ENCODE data around the gene PTCH2. TPM values are rescaled to one million over a fixed set of nuclear protein-coding genes. Genes with fewer than 3 reads are reported as not detected.
"Not testable (repeated sequence)": the region's sequence is repeated elsewhere in the genome, so short reads cannot be mapped to it uniquely, and the experiment has no call there.

PTCH2 gene
- total RNA-seq, 4 donors from 2014 or later: 0.14 to 1.2 (median 0.64) TPM; not detected in 1

DNA sequence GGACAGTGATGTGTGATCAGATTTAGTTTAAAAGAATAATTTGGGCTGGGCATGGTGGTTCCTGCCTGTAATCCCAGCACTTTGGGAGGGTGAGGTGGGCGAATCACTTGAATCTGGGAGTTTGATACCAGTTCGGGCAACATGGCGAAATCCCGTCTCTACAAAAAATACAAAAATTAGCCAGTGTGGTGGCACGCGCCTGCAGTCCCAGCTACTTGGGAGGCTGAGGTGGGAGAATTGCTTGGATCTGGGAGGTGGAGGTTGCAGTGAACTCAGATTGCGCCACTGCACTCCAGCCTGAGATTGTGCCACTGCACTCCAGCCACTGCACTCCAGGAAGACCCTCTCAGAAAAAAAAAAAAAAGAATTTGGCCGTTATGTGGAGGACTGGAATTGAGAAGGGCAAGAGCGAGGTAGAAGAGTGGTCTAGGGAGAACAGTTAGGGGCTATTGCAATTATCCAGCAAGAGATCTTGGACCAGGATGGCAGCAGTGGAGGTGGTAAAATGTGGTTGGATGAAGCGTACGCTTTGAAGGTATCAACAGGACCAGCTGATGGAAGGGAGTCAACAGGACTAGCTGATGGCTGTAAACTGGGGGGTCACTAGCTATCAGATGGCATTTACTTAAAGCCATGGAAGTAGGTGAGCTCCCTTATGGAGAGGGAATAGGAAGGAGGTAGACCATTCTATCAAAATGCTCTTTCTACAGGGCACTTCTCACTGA is 25.1 kb downstream of the PTCH2 start:
- H3K4me1 ChIP-seq: peaks cover 3 to 38% (median 15%) of the 10 kb centered on the region in 4 donors

DNA sequence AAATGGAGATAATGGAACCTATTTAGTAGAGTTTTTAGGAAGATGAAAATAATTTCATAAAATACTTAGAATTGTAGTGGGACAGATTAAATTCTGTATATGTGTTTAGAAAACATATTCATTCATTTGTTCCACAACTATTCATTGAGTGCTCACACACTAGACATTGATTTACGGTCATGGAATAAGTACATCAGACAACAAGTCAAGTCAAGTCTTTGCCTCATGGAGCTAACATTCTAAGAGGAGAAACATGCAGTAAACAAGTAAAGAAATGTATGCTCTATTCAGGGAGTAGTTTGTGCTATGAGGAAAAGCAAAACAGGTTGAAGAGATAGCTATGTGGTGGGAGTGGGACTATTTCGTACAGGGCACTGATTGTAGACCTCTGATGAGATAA is 25.7 kb downstream of the PTCH2 start:
- in situ Hi-C loops (cut with MboI; ENCODE audit: low pct_ligation_motif_present in 1 of 4, low pct_unique_long_range_greater_than_20kb in 1 of 4, low sequenced_read_pairs in 3 of 4) (no loop called here), intact Hi-C loops (cut with DNase I; ENCODE audit: low total_unique reads) (no loop called here)
- no peak for TF ChIP-seq POLR2A (IDR thresholded peaks at IDR 0.05)
- no peak for TF ChIP-seq POLR2AphosphoS5 (IDR thresholded peaks at IDR 0.05)
- TF ChIP-seq, protein P1, sequence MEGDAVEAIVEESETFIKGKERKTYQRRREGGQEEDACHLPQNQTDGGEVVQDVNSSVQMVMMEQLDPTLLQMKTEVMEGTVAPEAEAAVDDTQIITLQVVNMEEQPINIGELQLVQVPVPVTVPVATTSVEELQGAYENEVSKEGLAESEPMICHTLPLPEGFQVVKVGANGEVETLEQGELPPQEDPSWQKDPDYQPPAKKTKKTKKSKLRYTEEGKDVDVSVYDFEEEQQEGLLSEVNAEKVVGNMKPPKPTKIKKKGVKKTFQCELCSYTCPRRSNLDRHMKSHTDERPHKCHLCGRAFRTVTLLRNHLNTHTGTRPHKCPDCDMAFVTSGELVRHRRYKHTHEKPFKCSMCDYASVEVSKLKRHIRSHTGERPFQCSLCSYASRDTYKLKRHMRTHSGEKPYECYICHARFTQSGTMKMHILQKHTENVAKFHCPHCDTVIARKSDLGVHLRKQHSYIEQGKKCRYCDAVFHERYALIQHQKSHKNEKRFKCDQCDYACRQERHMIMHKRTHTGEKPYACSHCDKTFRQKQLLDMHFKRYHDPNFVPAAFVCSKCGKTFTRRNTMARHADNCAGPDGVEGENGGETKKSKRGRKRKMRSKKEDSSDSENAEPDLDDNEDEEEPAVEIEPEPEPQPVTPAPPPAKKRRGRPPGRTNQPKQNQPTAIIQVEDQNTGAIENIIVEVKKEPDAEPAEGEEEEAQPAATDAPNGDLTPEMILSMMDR (IDR thresholded peaks at IDR 0.05): no peak
- TF ChIP-seq EP300 (IDR thresholded peaks at IDR 0.05; ENCODE audit: low read depth): no peak
- DNase-seq: no peak
- WGBS, 2 donors (ENCODE audit: low coverage in 1 of 2): 79 to 87% methylated on average over 2 of the region's 2 CpGs
- Histone ChIP-seq H3K4me1 (peaks cover 3 to 40% (median 15%) of the 10 kb centered on the region in 4 donors), H3K27ac (no peak overlapping the region), H3K9me3 (no peaks in the 10 kb centered on the region), H3K36me3 (no peaks in the 10 kb centered on the region), H3K27me3 (no peaks in the 10 kb centered on the region), H3K4me3 (no peak overlapping the region)

More for the DNA sequence above, 25.1 kb downstream of the PTCH2 start:
- intact Hi-C loops (cut with DNase I; ENCODE audit: low total_unique reads) (no loop called here), in situ Hi-C loops (cut with MboI; ENCODE audit: low pct_ligation_motif_present in 1 of 4, low pct_unique_long_range_greater_than_20kb in 1 of 4, low sequenced_read_pairs in 3 of 4) (no loop called here)
- TF ChIP-seq, protein P1 (IDR thresholded peaks at IDR 0.05): no peak
- TF ChIP-seq POLR2A (IDR thresholded peaks at IDR 0.05): no peak
- Histone ChIP-seq H3K27me3 (no peaks in the 10 kb centered on the region), H3K4me3 (no peak overlapping the region), H3K9me3 (no peaks in the 10 kb centered on the region), H3K36me3 (no peaks in the 10 kb centered on the region), H3K27ac (no peak overlapping the region)
- no peak for DNase-seq
- 96 to 100% methylated on average over 1 to 11 of the region's 11 CpGs for WGBS, 2 donors (ENCODE audit: low coverage in 1 of 2)

DNA sequence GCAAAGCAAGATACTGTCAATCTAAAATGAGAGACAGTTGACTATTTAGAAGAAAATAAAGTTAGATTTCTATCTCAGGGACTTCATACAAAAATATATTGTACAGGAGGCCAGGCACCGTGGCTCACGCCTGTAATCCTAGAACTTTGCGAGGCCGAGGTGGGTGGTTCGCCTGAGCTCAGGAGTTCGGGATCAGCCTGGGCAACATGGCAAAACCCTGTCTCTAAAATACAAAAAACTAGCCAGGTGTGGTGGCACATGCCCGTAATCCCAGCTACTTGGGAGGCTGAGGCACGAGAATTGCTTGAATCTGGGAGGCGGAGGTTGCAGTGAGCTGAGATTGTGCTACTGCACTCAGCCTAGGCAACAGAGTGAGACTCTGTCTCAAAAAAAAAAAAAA is 27.1 kb downstream of the PTCH2 start:
- peaks cover 0 to 41% (median 18%) of the 10 kb centered on the region in 4 donors for H3K4me1 ChIP-seq
- H3K27ac ChIP-seq; H3K4me3 ChIP-seq; H3K9me3 ChIP-seq; H3K36me3 ChIP-seq; in situ Hi-C loops (cut with MboI; ENCODE audit: low pct_ligation_motif_present in 1 of 4, low pct_unique_long_range_greater_than_20kb in 1 of 4, low sequenced_read_pairs in 3 of 4); DNase-seq; intact Hi-C loops (cut with DNase I; ENCODE audit: low total_unique reads); H3K27me3 ChIP-seq: not testable (repeated sequence)
- WGBS, 2 donors (ENCODE audit: low coverage in 1 of 2): 93 to 100% methylated on average over 1 to 9 of the region's 9 CpGs

DNA sequence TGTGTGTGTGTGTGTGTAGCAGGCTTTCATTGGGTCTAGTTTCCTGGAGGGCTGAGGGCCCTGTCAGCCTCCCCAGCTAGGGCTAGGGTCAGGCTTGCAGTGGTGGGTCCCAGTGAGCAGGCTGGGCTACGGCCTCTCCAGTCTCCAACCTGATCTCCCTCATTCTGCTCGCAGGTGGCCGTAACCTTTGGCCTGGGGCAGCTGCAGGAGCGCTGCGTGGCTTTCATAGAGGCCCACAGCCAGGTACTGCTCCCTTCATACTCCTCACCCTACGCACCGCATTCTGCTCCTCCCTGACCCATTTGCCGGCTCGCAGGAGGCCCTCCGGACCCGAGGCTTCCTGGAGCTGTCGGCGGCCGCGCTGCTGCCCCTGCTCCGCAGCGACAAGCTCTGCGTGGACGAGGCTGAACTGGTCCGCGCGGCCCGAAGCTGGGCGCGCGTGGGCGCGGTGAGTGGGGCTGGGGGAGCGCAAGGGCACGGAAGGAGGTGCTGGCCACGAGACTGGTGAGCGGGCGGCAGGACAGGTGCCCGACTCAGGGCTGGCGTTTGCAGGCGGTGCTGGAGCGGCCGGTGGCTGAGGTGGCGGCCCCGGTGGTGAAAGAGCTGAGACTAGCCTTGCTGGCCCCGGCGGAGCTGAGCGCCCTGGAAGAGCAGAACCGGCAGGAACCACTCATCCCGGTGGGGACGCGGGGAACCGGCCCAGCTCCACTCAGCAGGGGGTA is 30.1 kb downstream of the PTCH2 start:
- Histone ChIP-seq H3K27me3 (no peaks in the 10 kb centered on the region), H3K9me3 (no peaks in the 10 kb centered on the region), H3K27ac (peak overlapping the region; percentile 85 to 90 (median 86)), H3K36me3 (no peaks in the 10 kb centered on the region), H3K4me3 (peak overlapping the region; percentile 28 to 55 (median 38)), H3K4me1 (peaks cover 22 to 53% (median 33%) of the 10 kb centered on the region in 4 donors)
- WGBS, 2 donors (ENCODE audit: low coverage in 1 of 2): 74% methylated on average over 46 of the region's 48 CpGs; no CpG with 5 or more reads in 1 of the 2 donors
- intact Hi-C loops (cut with DNase I; ENCODE audit: low total_unique reads): no loop called here
- peak; percentile 11 for DNase-seq
- TF ChIP-seq EP300 (IDR thresholded peaks at IDR 0.05; ENCODE audit: low read depth) (no peak), POLR2AphosphoS5 (IDR thresholded peaks at IDR 0.05) (no peak), POLR2A (IDR thresholded peaks at IDR 0.05) (no peak)
- TF ChIP-seq, protein P1 (IDR thresholded peaks at IDR 0.05): no peak
- in situ Hi-C loops (cut with MboI; ENCODE audit: low pct_ligation_motif_present in 1 of 4, low pct_unique_long_range_greater_than_20kb in 1 of 4, low sequenced_read_pairs in 3 of 4): no loop called here

Measured in transverse colon (tissue), 4 donors.